Measurements from ENCODE around the gene MAP2K2.

The MAP2K2 gene

GRCh38 chr19:4061683-4062418, 62.1 kb downstream of the MAP2K2 start:
- DNase-seq = no peak

- DNase-seq = peak in 6 of 51 donors; percentile 24 to 38 (median 29)
These were observed 62.7 kb downstream of the MAP2K2 start for GRCh38 chr19:4061178-4061682.

- DNase-seq = no peak
These were observed 63.2 kb downstream of the MAP2K2 start for GRCh38 chr19:4060621-4061177.

- no peak for DNase-seq
These were observed 63.9 kb downstream of the MAP2K2 start for GRCh38 chr19:4059891-4060620.

- no peak for DNase-seq
These were observed 64.5 kb downstream of the MAP2K2 start for GRCh38 chr19:4059453-4059871.

GRCh38 chr19:4058693-4059452, 65.0 kb downstream of the MAP2K2 start:
- peak in 47 of 51 donors; percentile 20 to 86 (median 69) for DNase-seq

GRCh38 chr19:4057931-4058692, 65.8 kb downstream of the MAP2K2 start:
- peak in 20 of 51 donors; percentile 42 to 81 (median 62) for DNase-seq

- no peak for DNase-seq
These were observed 68.7 kb downstream of the MAP2K2 start for GRCh38 chr19:4055209-4055552.

GRCh38 chr19:4054441-4055208, 69.3 kb downstream of the MAP2K2 start:
- DNase-seq = no peak

GRCh38 chr19:4053423-4054324, 70.2 kb downstream of the MAP2K2 start:
- no peak for DNase-seq

GRCh38 chr19:4052993-4053422, 70.9 kb downstream of the MAP2K2 start:
- no peak for DNase-seq

GRCh38 chr19:4052114-4052992, 71.6 kb downstream of the MAP2K2 start:
- peak in 28 of 51 donors; percentile 6 to 79 (median 36) for DNase-seq

GRCh38 chr19:4051175-4052101, 72.5 kb downstream of the MAP2K2 start:
- peak in 2 of 51 donors; percentile 10 to 47 for DNase-seq

GRCh38 chr19:4049432-4049831, 74.5 kb downstream of the MAP2K2 start:
- no peak for DNase-seq

- no peak for DNase-seq
These were observed 76.8 kb downstream of the MAP2K2 start for GRCh38 chr19:4046946-4047683.

- no peak for DNase-seq
These were observed 77.6 kb downstream of the MAP2K2 start for GRCh38 chr19:4046362-4046691.
